ENCODE measurements around the gene ZBTB47. TPM values are rescaled to one million over a fixed set of nuclear protein-coding genes. Genes with fewer than 3 reads are reported as not detected.

ZBTB47 gene
- total and polyA plus RNA-seq, 2 experiments from 2014 or later: 5.2 to 72.8 TPM

DNA sequence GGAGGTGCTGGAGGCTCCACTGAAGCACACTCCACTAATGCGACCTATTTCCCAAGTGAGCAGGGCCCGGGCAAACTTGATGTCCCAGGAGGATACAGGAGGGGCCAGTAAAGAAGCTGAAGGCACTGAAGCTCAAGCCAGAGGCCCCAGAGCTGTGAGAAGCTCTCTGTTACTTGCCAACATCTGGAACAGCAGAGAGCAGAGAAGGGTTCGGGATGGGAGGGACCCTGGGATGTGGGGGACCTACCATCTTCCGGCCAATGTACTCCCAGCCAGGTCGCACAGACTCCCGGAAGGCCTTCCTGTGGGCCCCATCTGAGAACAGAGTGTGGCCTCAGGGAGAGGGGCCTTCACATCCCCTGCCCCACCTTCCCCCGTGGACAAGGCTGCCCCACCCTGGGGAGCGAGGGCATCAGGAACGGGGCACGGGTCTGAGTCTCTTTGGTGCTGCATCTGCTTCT is 46.0 kb downstream of the ZBTB47 start:
- in situ Hi-C loops (cut with MboI): no loop called here
- 78 to 85% methylated on average over 10 of the region's 10 CpGs for WGBS, 2 experiments (ENCODE audit: low coverage in 1 of 2, low lambda C conversion rate in 2 of 2, missing lambda C conversion rate in 2 of 2)
- Histone ChIP-seq H3F3A (ENCODE audit: insufficient read depth) (no peaks in the 10 kb centered on the region), H3K79me2 (ENCODE audit: insufficient read depth) (no peaks in the 10 kb centered on the region), H3K9me3 (ENCODE audit: low read depth) (no peaks in the 10 kb centered on the region), H3K9me2 (ENCODE audit: insufficient read depth) (no peaks in the 10 kb centered on the region), H3K4me1 (ENCODE audit: insufficient read depth) (no peaks in the 10 kb centered on the region), H3K36me3 (ENCODE audit: low read depth) (no peaks in the 10 kb centered on the region), H3K4me3 (no peak overlapping the region), H3K27me3 (replicated peaks; ENCODE audit: insufficient read depth) (0 out of 2 replicates have a peak, but pooled peaks cover 3% of the 10 kb centered on the region), H3K9ac (no peak overlapping the region), H2AFZ (no peak overlapping the region), H3K27ac (no peak overlapping the region), H3K4me2 (ENCODE audit: unreplicated experiment) (no peak overlapping the region), H4K20me1 (ENCODE audit: insufficient read depth) (no peaks in the 10 kb centered on the region)
- no peak for DNase-seq
- TF ChIP-seq EZH2 (IDR thresholded peaks at IDR 0.05; ENCODE audit: insufficient read depth, poor library complexity, severe bottlenecking): no peak
- TF ChIP-seq EZH2phosphoT487 (IDR thresholded peaks at IDR 0.05; ENCODE audit: insufficient read depth, low read depth): no peak

DNA sequence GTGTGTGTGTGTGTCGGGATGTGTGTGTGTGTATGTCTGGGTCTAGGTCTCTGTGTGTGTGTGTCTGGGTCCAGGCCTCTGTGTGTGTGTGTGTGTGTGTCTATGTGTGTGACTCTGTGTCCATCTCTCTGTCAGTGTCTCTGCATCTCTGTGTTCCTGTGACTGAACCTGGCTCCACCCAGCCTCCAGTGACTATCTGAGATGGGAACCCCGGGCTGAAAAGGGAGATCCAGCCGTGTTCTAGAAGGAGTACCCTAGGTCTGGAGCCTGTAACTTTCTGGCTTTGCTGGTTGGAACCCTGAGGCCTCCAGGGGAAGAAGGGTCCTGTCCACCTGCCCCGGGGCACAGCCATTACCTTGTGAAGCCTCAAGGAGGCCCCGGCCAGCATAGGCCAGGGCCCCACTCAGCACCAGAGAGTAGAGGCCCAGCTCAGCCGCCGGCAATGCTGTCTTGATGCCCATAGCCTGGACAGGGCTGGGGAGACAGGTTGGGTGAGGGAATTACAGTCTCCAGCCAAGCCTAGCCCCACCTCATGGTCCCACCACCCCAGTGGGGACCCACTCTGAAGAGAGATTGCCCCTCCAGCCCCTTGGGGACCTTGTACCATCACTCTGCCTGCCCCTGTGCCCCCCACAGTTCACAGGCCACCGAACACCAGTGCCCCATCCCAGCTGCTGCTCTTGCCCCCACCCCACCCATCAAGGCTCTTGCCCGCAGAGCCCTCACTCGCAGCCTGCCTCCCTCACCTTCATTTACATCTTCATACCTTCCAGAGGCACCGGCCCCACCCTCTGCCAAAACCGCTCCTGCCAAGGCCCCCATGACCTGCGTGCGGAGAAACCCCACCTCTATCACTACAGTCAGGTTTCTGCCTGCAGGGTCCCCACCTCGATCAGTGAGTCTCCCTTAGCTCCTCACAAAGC is 47.1 kb downstream of the ZBTB47 start:
- no peaks in the 10 kb centered on the region for H3K4me1 ChIP-seq (ENCODE audit: insufficient read depth)
- H3K27me3 ChIP-seq (replicated peaks; ENCODE audit: insufficient read depth): 0 out of 2 replicates have a peak, but pooled peaks cover 3% of the 10 kb centered on the region
- no peaks in the 10 kb centered on the region for H3K79me2 ChIP-seq (ENCODE audit: insufficient read depth)
- no peak overlapping the region for H3K4me3 ChIP-seq
- TF ChIP-seq EZH2 (IDR thresholded peaks at IDR 0.05; ENCODE audit: insufficient read depth, poor library complexity, severe bottlenecking) (no peak), EZH2phosphoT487 (IDR thresholded peaks at IDR 0.05; ENCODE audit: insufficient read depth, low read depth) (no peak)
- in situ Hi-C loops (cut with MboI): no loop called here
- H3K36me3 ChIP-seq (ENCODE audit: low read depth): no peaks in the 10 kb centered on the region
- no peaks in the 10 kb centered on the region for H3K9me3 ChIP-seq (ENCODE audit: low read depth)
- H3K27ac ChIP-seq: no peak overlapping the region
- no peaks in the 10 kb centered on the region for H4K20me1 ChIP-seq (ENCODE audit: insufficient read depth)
- 67% methylated on average over 14 to 15 of the region's 15 CpGs for WGBS, 2 experiments (ENCODE audit: low coverage in 1 of 2, low lambda C conversion rate in 2 of 2, missing lambda C conversion rate in 2 of 2)
- no peak for DNase-seq
- H3K9me2 ChIP-seq (ENCODE audit: insufficient read depth): no peaks in the 10 kb centered on the region
- H2AFZ ChIP-seq: no peak overlapping the region
- no peaks in the 10 kb centered on the region for H3F3A ChIP-seq (ENCODE audit: insufficient read depth)
- H3K4me2 ChIP-seq (ENCODE audit: unreplicated experiment): no peak overlapping the region
- no peak overlapping the region for H3K9ac ChIP-seq

DNA sequence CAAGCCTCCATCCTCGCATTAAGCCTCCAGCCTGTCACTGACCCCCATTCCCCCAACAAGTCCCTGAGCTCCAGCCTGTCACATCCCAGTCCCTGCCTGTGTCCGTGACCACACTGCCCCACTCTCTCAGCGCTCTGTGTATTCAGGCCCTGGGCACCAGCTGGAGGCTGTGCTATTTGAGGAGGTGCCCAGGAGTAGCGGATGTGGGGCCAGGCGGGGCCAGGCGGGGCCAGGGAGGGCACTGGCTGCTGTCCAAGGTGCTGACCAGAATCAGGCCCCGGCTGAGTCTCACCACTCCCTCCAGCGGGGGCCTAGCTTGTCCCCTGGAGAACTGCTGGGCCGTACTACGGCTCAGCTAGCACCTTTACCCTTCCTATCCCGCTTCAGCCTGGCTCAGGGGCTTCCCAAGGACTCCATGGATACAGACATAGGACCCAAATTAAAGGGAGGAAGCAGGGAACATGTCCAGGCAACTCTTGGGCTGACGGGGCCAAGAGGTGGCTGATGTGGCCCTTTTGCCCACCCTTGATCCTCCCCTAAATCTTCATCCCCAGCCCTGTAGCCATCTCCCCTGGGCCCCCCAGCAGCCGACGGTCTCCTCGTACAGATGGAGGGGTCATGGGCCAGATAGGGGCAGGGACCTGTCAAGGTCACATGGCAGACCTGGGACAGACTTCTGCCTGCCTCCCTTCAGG is 48.0 kb downstream of the ZBTB47 start:
- Histone ChIP-seq H3F3A (ENCODE audit: insufficient read depth) (no peaks in the 10 kb centered on the region), H3K9ac (no peak overlapping the region), H4K20me1 (ENCODE audit: insufficient read depth) (no peaks in the 10 kb centered on the region), H3K36me3 (ENCODE audit: low read depth) (no peaks in the 10 kb centered on the region), H3K27me3 (replicated peaks; ENCODE audit: insufficient read depth) (0 out of 2 replicates have a peak, but pooled peaks cover 2% of the 10 kb centered on the region), H3K27ac (no peak overlapping the region), H3K9me2 (ENCODE audit: insufficient read depth) (no peaks in the 10 kb centered on the region), H3K79me2 (ENCODE audit: insufficient read depth) (no peaks in the 10 kb centered on the region), H3K4me2 (ENCODE audit: unreplicated experiment) (no peak overlapping the region), H3K9me3 (ENCODE audit: low read depth) (no peaks in the 10 kb centered on the region), H2AFZ (no peak overlapping the region), H3K4me1 (ENCODE audit: insufficient read depth) (no peaks in the 10 kb centered on the region), H3K4me3 (no peak overlapping the region)
- TF ChIP-seq EZH2 (IDR thresholded peaks at IDR 0.05; ENCODE audit: insufficient read depth, poor library complexity, severe bottlenecking) (no peak), EZH2phosphoT487 (IDR thresholded peaks at IDR 0.05; ENCODE audit: insufficient read depth, low read depth) (no peak)
- in situ Hi-C loops (cut with MboI): no loop called here
- 69 to 78% methylated on average over 12 to 15 of the region's 15 CpGs for WGBS, 2 experiments (ENCODE audit: low coverage in 1 of 2, low lambda C conversion rate in 2 of 2, missing lambda C conversion rate in 2 of 2)
- peak; percentile 41 for DNase-seq

GRCh38 chr3:42702066-42702951 is 48.8 kb downstream of the ZBTB47 start, which contains the start of gene HHATL:
Gene HHATL (minus strand): TSS chr3:42702798. CDS start chr3:42700826, 1,972 bp downstream.
- no peak within 1 kb of the TSS for H3K9ac ChIP-seq
- no peaks in the 10 kb centered on the region for H3K4me1 ChIP-seq (ENCODE audit: insufficient read depth)
- no peak within 1 kb of the TSS for H3K4me2 ChIP-seq (ENCODE audit: unreplicated experiment)
- H3K79me2 ChIP-seq (ENCODE audit: insufficient read depth): no peaks in the 10 kb centered on the region
- no peaks in the 10 kb centered on the region for H3K9me3 ChIP-seq (ENCODE audit: low read depth)
- WGBS, 2 experiments (ENCODE audit: low coverage in 1 of 2, low lambda C conversion rate in 2 of 2, missing lambda C conversion rate in 2 of 2): 17 to 20% methylated on average over 18 to 21 of the region's 21 CpGs
- no peaks in the 10 kb centered on the region for H3K9me2 ChIP-seq (ENCODE audit: insufficient read depth)
- no peaks in the 10 kb centered on the region for H4K20me1 ChIP-seq (ENCODE audit: insufficient read depth)
- in situ Hi-C loops (cut with MboI): no loop called here
- H3K36me3 ChIP-seq (ENCODE audit: low read depth): no peaks in the 10 kb centered on the region
- TF ChIP-seq EZH2phosphoT487 (IDR thresholded peaks at IDR 0.05; ENCODE audit: insufficient read depth, low read depth) (no peak), EZH2 (IDR thresholded peaks at IDR 0.05; ENCODE audit: insufficient read depth, poor library complexity, severe bottlenecking) (no peak)
- H3K4me3 ChIP-seq: no peak within 1 kb of the TSS
- H3F3A ChIP-seq (ENCODE audit: insufficient read depth): no peaks in the 10 kb centered on the region
- DNase-seq: no peak
- no peak within 1 kb of the TSS for H2AFZ ChIP-seq
- H3K27me3 ChIP-seq (replicated peaks; ENCODE audit: insufficient read depth): no peaks in the 10 kb centered on the region
- H3K27ac ChIP-seq: no peak within 1 kb of the TSS

Data from GM23248 (cell line).